T follicular helper cell (primary cell): ENCODE measurements around the gene BCORL1.
A peak's percentile ranks its signal among the peaks of the same experiment; 100 is the strongest.

Experiments used
- DNase-seq: peaks from one replicate; pipeline ENCODE4 v3.0.0-alpha.2; 2020; ENCODE audit warnings: low read depth
- total RNA-seq, 2 experiments: gene quantifications; one replicate each; lab custom pipeline; 2026; lab: John Stamatoyannopoulos, UW

The BCORL1 gene, protein sequence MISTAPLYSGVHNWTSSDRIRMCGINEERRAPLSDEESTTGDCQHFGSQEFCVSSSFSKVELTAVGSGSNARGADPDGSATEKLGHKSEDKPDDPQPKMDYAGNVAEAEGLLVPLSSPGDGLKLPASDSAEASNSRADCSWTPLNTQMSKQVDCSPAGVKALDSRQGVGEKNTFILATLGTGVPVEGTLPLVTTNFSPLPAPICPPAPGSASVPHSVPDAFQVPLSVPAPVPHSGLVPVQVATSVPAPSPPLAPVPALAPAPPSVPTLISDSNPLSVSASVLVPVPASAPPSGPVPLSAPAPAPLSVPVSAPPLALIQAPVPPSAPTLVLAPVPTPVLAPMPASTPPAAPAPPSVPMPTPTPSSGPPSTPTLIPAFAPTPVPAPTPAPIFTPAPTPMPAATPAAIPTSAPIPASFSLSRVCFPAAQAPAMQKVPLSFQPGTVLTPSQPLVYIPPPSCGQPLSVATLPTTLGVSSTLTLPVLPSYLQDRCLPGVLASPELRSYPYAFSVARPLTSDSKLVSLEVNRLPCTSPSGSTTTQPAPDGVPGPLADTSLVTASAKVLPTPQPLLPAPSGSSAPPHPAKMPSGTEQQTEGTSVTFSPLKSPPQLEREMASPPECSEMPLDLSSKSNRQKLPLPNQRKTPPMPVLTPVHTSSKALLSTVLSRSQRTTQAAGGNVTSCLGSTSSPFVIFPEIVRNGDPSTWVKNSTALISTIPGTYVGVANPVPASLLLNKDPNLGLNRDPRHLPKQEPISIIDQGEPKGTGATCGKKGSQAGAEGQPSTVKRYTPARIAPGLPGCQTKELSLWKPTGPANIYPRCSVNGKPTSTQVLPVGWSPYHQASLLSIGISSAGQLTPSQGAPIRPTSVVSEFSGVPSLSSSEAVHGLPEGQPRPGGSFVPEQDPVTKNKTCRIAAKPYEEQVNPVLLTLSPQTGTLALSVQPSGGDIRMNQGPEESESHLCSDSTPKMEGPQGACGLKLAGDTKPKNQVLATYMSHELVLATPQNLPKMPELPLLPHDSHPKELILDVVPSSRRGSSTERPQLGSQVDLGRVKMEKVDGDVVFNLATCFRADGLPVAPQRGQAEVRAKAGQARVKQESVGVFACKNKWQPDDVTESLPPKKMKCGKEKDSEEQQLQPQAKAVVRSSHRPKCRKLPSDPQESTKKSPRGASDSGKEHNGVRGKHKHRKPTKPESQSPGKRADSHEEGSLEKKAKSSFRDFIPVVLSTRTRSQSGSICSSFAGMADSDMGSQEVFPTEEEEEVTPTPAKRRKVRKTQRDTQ (N-terminal part only)
- 4.0 to 6.2 reads per million in 2 experiments for total RNA-seq

GRCh38 chrX:129982300-129983251 is at the start of gene BCORL1:
Gene BCORL1 (plus strand): TSS chrX:129982635. CDS start chrX:130005232, 22,597 bp downstream.
- DNase-seq = peak; percentile 83

DNA sequence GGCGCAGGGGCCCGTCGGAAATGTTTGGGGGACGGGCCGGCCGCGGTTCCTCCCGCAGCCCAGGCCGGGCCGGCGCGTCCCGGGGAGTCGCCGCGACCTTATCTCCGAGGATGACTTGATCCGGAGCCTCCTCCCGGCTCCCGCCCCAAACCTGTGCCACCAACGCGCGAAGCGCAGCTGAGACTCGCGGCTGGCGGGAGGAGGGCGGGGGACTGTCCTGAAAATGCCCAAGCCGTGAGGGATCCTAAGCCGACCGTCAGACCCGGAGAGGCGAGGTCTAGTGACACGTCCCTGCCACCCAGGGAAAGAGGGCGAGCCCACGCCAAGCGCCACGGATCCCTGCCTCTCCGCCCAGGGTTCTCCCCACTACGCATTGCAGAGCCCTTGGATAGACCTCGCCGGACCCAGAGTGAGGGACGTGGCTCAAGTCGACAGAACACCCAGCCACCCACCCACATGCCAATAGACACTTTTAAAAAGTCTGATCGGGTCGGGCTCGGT is 49.6 kb upstream of the BCORL1 start:
- DNase-seq = no peak

GRCh38 chrX:129933700-129934099 is 48.7 kb upstream of the BCORL1 start:
- no peak for DNase-seq

- DNase-seq = no peak
Measured at GRCh38 chrX:129934461-129934860, 48.0 kb upstream of the BCORL1 start.

- no peak for DNase-seq
Measured at GRCh38 chrX:129934952-129935351, 47.5 kb upstream of the BCORL1 start.

GRCh38 chrX:129938081-129938480 is 44.4 kb upstream of the BCORL1 start:
- no peak for DNase-seq

DNA sequence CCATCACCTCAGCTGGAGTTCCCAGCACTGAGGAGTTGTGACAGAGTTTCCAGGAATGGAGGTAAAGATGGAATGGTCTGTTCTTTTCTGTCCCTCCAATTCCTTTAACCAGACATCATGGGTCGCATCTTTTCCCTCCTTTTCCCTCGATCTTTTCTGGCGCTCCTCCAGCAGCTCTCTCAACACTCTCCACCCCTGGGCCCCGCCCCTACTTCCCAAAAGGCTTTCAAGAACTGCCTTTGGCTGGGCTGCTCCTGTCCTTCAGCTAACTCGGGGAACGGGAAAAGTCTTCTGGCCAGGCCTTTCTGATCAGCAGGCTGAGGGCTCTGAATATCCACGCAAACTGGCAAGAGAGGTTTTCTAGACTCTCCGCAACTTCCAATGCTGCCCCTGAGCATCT is 42.4 kb upstream of the BCORL1 start:
- DNase-seq = no peak

DNA sequence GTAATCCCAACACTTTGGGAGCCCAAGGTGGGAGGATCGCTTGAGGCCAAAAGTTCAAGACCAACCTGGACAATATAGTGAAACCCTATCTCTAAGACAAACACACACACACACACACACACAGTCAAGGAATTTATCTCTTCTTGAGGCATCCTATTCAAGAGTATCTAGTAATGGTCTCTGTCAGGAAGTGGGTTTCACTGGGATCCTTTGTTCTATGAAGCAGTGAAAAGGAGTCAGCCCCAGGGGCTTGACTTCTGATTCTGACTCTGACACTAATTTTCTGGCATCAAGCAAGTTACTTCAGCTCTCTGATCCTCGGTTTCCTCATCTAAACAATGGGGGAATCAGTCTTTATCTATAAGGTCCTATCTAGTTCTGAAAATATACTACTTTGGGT is 41.7 kb upstream of the BCORL1 start:
- no peak for DNase-seq

DNA sequence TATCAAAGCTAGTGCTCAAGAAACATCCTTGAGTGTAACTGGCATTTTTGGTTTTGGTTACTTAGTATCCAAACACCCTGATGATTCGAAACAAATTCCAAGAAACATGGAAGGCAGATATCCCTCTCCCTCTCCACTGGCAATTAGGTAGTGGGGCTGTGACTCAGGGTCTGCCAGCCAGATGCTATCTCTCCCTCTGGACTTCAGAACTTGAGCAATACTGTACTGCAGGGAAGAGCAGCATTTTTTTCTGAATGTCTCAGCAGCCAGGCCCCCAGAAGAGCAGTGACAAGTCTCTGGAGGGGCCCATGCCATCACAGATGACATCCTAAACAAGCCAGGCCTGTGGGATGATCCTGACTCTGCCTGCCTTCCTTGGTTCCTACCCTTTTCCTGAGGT is 37.3 kb upstream of the BCORL1 start:
- no peak for DNase-seq

DNA sequence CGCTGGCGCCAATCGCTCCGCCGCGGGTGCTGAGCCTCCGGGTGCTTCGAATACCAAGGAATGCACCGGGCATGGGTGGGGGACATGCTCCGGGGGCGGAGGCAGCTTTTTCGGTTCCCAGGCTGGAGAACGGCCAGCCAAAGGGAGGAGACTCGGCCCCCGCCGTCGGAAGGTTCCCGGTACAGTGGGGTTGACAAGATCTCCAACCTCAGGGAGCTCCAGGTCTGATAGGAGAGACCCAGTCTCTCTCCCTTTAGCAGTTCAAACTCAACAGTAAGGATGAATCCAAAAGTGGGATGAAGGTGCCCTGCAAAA is 29.1 kb upstream of the BCORL1 start:
- no peak for DNase-seq

DNA sequence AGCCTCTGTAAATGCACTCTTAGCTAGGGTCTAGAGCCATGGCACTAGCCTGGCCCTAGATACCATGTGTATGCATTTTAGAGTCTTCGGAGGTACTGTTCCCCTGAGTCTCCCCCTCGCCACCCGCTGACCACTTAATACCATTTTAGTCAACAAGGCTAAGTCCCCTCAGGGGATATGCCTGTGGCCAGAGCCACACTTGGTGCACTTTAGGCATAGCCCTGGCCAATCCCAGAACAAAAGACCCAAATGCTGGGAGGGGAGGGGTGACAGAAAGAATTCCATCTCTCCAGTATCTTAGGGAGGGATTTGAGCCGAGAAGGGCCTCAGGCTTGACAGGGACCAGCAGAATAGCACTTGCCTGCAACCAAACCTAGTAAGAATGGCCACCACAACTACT is 28.6 kb upstream of the BCORL1 start:
- no peak for DNase-seq

DNA sequence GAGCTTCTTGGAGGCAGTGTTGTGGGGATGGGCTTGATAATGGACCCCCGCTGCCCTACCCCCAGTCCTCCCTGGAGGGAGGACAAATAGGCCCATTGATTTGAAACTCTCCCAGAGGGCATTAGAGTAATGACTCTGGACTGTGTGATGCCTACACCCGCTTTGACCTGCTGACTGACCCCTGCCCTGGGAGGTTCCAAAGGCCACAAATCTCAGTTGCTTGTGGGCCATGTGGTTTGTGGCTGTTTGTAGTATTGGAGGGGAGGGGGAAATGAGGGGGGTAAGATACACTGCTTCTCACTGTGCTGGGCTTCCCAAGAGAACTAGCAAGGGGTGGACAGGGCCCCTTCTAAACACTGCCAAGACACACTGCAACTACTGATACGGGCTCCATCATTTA is 27.6 kb upstream of the BCORL1 start:
- no peak for DNase-seq

DNA sequence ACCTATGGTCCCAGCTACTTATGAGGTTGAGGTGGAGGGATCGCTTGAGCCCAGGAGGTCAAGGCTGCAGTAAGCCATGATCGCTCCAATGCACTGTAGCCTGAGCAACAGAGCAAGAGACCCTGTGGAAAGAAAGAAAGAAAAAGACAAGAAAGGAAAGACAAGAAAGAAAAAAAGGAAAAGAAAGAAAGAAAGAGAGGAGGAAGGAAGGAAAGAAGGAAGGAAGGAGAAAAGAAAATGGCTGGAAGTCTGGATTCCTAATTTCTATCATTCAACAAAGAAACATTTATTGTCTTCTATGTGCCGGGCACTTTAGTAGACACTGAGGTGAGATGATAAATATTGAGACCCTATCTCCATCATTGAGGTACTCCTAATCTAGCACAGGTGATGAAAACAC is 26.8 kb upstream of the BCORL1 start:
- DNase-seq = no peak

GRCh38 chrX:129956145-129956544 is 26.3 kb upstream of the BCORL1 start:
- DNase-seq = no peak

GRCh38 chrX:129956765-129957164 is 25.7 kb upstream of the BCORL1 start:
- no peak for DNase-seq

- DNase-seq = no peak
Measured at GRCh38 chrX:129957241-129958082, 25.0 kb upstream of the BCORL1 start.

- DNase-seq = no peak
Measured at GRCh38 chrX:129958083-129958465, 24.4 kb upstream of the BCORL1 start.

DNA sequence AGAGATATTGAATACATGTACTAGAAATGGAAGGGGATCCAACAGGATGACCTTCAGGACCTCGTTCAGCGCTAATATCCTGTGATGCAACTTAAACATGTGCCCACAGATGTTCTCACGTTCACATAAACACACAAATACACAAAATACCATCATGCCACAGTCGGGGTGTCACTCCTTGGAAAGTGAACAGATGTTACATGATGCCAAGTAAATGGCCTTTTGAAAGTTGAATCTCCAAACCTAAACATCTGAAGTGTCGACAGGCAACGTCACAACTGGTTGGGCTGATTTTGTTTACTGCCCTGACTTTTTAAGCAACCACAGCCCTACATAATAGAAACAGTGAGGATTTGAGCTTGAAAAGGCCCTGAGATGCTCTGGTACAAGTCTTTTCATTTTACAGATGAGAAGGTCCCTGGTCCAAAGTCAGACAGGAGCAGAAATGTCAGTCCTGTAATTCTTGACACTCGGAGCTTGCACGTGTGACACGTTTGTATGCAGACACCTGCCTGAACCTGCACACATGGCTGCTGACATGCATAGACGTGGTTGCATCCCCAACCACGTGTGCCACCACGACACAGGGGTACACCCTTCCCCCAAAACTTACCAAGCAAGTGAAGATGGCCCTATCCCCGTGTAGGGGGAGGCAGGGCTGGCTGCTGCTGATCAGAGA is 23.5 kb upstream of the BCORL1 start:
- DNase-seq = no peak

GRCh38 chrX:129959493-129959832 is 23.0 kb upstream of the BCORL1 start:
- no peak for DNase-seq
